ENCODE data around the gene UPF2. TPM values are rescaled to one million over a fixed set of nuclear protein-coding genes. Genes with fewer than 3 reads are reported as not detected.

Gene UPF2
- total and polyA plus RNA-seq, 4 donors: 6.6 to 19.6 (median 16.4) TPM

- 89% methylated on average over 9 of the region's 9 CpGs for WGBS
- no peaks in the 10 kb centered on the region for H3K4me1 ChIP-seq (ENCODE audit: control insufficient read depth in 4 of 4, insufficient read depth in 4 of 4, low read length in 3 of 4)
- DNase-seq (ENCODE audit: low spot score): no peak
- no peak overlapping the region for H3K4me3 ChIP-seq (ENCODE audit: low read depth in 1 of 3, low read length in 3 of 3)
- no peak overlapping the region for H3K27ac ChIP-seq (ENCODE audit: low read depth in 1 of 2, low read length in 2 of 2)
- TF ChIP-seq EGR1 (IDR thresholded peaks at IDR 0.05; ENCODE audit: low read depth in 2 of 2) (no peak), ATF3 (IDR thresholded peaks at IDR 0.05) (no peak), HNF4A (conservative IDR thresholded peaks at IDR 0.05) (no peak), RAD21 (IDR thresholded peaks at IDR 0.05) (no peak), GABPA (IDR thresholded peaks at IDR 0.05 in 1 of 2, conservative IDR thresholded peaks at IDR 0.05 in 1 of 2) (no peak), TAF1 (conservative IDR thresholded peaks at IDR 0.05) (no peak), NR2F2 (IDR thresholded peaks at IDR 0.05) (no peak), HNF4G (IDR thresholded peaks at IDR 0.05) (no peak), FOXA1 (IDR thresholded peaks at IDR 0.05) (no peak), FOXA2 (IDR thresholded peaks at IDR 0.05) (no peak), YY1 (IDR thresholded peaks at IDR 0.05) (no peak), ZBTB33 (IDR thresholded peaks at IDR 0.05) (no peak), RXRA (IDR thresholded peaks at IDR 0.05) (no peak), REST (IDR thresholded peaks at IDR 0.05) (no peak), SP1 (IDR thresholded peaks at IDR 0.05) (no peak), CTCF (IDR thresholded peaks at IDR 0.05; ENCODE audit: low read depth, low read length, missing input control) (no peak), MAX (IDR thresholded peaks at IDR 0.05) (no peak), JUND (IDR thresholded peaks at IDR 0.05) (no peak)
- peaks cover 5 to 33% (median 20%) of the 10 kb centered on the region in 4 donors for H3K36me3 ChIP-seq (ENCODE audit: control insufficient read depth in 4 of 4, insufficient read depth in 3 of 4, low read depth in 1 of 4, low read length in 3 of 4)
- H3K27me3 ChIP-seq (ENCODE audit: control insufficient read depth in 4 of 4, insufficient read depth in 4 of 4, low read length in 3 of 4): no peaks in the 10 kb centered on the region
- H3K9me3 ChIP-seq (ENCODE audit: control insufficient read depth in 4 of 4, low read length in 3 of 4): no peaks in the 10 kb centered on the region
- H3K9ac ChIP-seq (ENCODE audit: low read depth in 1 of 2, low read length in 2 of 2): no peak overlapping the region
Measured at GRCh38 chr10:11950325-11951018, 92.1 kb downstream of the UPF2 start.
